H9 (cell line): Measurements from ENCODE around the gene IQGAP2. TPM values are rescaled to one million over a fixed set of nuclear protein-coding genes. Genes with fewer than 3 reads are reported as not detected.

ENCODE experiments used
- DNase-seq: peaks from one replicate; pipeline ENCODE4 v3.0.0-alpha.2; 2017
- H2AFZ ChIP-seq: one replicate; pipeline ENCODE4 v1.6.1; 2013; ENCODE audit warnings: mild to moderate bottlenecking, low read length, control low read depth, moderate library complexity
- H2AK5ac ChIP-seq: 2 replicates; pipeline ENCODE4 v1.6.1; 2013; ENCODE audit warnings: low read length, control low read depth, mixed read lengths; ENCODE audit not compliant: insufficient read length
- H2BK120ac ChIP-seq: one replicate; pipeline ENCODE4 v1.6.1; 2013; ENCODE audit warnings: low read depth, mild to moderate bottlenecking, low read length, control low read depth, inconsistent platforms; ENCODE audit not compliant: poor library complexity, severe bottlenecking
- H2BK12ac ChIP-seq: 2 replicates; pipeline ENCODE4 v1.6.1; 2013; ENCODE audit warnings: low read length, control low read depth, mixed read lengths, low read depth; ENCODE audit not compliant: insufficient read length
- H2BK15ac ChIP-seq: 2 replicates; pipeline ENCODE4 v1.6.1; 2013; ENCODE audit warnings: low read depth, low read length, control low read depth
- H2BK20ac ChIP-seq: one replicate; pipeline ENCODE4 v1.6.1; 2013; ENCODE audit warnings: low read depth, mild to moderate bottlenecking, low read length, control low read depth, inconsistent platforms; ENCODE audit not compliant: poor library complexity, severe bottlenecking
- H2BK5ac ChIP-seq: 2 replicates; pipeline ENCODE4 v1.6.1; 2013; ENCODE audit warnings: low read length, control low read depth, mixed read lengths; ENCODE audit not compliant: insufficient read length
- H3K14ac ChIP-seq: 2 replicates; pipeline ENCODE4 v1.6.1; 2013; ENCODE audit warnings: low read length, control low read depth; ENCODE audit not compliant: insufficient read depth
- H3K18ac ChIP-seq: 2 replicates; pipeline ENCODE4 v1.6.1; 2013; ENCODE audit warnings: low read depth, mild to moderate bottlenecking, mixed read lengths, low read length, control low read depth; ENCODE audit not compliant: insufficient read length
- H3K23ac ChIP-seq: 2 replicates; pipeline ENCODE4 v1.6.1; 2013; ENCODE audit warnings: low read length, control low read depth, mixed read lengths, low read depth; ENCODE audit not compliant: insufficient read length
- H3K23me2 ChIP-seq: 2 replicates; pipeline ENCODE4 v1.6.1; 2013; ENCODE audit warnings: low read depth, mild to moderate bottlenecking, mixed read lengths, low read length, control low read depth; ENCODE audit not compliant: insufficient read length, poor library complexity, severe bottlenecking
- H3K27ac ChIP-seq: 2 replicates; pipeline ENCODE4 v1.5.1; 2013; ENCODE audit warnings: low read length, control low read depth, mixed read lengths, low read depth; ENCODE audit not compliant: insufficient read length
- H3K27me3 ChIP-seq: 2 replicates; pipeline ENCODE4 v1.6.1; 2013; ENCODE audit warnings: low read length, control low read depth, inconsistent platforms; ENCODE audit not compliant: insufficient read depth
- H3K4ac ChIP-seq: 2 replicates; pipeline ENCODE4 v1.6.1; 2013; ENCODE audit warnings: low read depth, mild to moderate bottlenecking, control low read depth, inconsistent platforms, low read length, moderate library complexity
- H3K4me1 ChIP-seq: 2 replicates; pipeline ENCODE4 v1.6.1; 2013; ENCODE audit warnings: low read length, control low read depth, inconsistent platforms; ENCODE audit not compliant: insufficient read depth
- H3K4me2 ChIP-seq: 2 replicates; pipeline ENCODE4 v1.6.1; 2013; ENCODE audit warnings: low read length, control low read depth, mixed read lengths; ENCODE audit not compliant: insufficient read length, insufficient read depth
- H3K56ac ChIP-seq: 2 replicates; pipeline ENCODE4 v1.6.1; 2013; ENCODE audit warnings: low read depth, mild to moderate bottlenecking, mixed read lengths, low read length, control low read depth; ENCODE audit not compliant: insufficient read length
- H3K79me1 ChIP-seq: 2 replicates; pipeline ENCODE4 v1.6.1; 2013; ENCODE audit warnings: low read depth, mild to moderate bottlenecking, moderate library complexity, low read length, control low read depth, inconsistent platforms; ENCODE audit not compliant: insufficient read depth, poor library complexity, severe bottlenecking
- H3K79me2 ChIP-seq: 2 replicates; pipeline ENCODE4 v1.6.1; 2013; ENCODE audit warnings: low read length, control low read depth, inconsistent platforms; ENCODE audit not compliant: insufficient read depth
- H3K9ac ChIP-seq: 2 replicates; pipeline ENCODE4 v1.6.1; 2013; ENCODE audit warnings: low read length, control low read depth, mixed read lengths; ENCODE audit not compliant: insufficient read length; ENCODE audit errors: extremely low read depth
- H3K9me3 ChIP-seq: one replicate; pipeline ENCODE4 v1.6.1; 2013; ENCODE audit warnings: low read depth, low read length, inconsistent platforms; ENCODE audit not compliant: control insufficient read depth
- H3T11ph ChIP-seq: one replicate; pipeline ENCODE4 v1.6.1; 2013; ENCODE audit warnings: mild to moderate bottlenecking, low read length, control low read depth, inconsistent platforms
- H4K20me1 ChIP-seq: one replicate; pipeline ENCODE4 v1.6.1; 2013; ENCODE audit not compliant: control insufficient read depth, insufficient read length, insufficient read depth
- H4K5ac ChIP-seq: 2 replicates; pipeline ENCODE4 v1.6.1; 2013; ENCODE audit warnings: low read depth, mild to moderate bottlenecking, mixed read lengths, low read length, control low read depth; ENCODE audit not compliant: insufficient read length
- H4K8ac ChIP-seq: replicated peaks from 2 replicates; pipeline ENCODE4 v1.6.1; 2013; ENCODE audit warnings: low read length, control low read depth, mixed read lengths, low read depth; ENCODE audit not compliant: insufficient read length
- H4K91ac ChIP-seq: 2 replicates; pipeline ENCODE4 v1.6.1; 2013; ENCODE audit warnings: low read depth, mild to moderate bottlenecking, moderate library complexity, mixed read lengths, low read length, control low read depth; ENCODE audit not compliant: insufficient read length
- H3K27ac Mint-ChIP-seq, 3 experiments: 2 replicates in 2 of 3; 3 replicates in 1 of 3; pipeline ENCODE4 v1.8.0; 2020 to 2021; ENCODE audit warnings: mixed read lengths in 3 of 3, mild to moderate bottlenecking in 1 of 3, moderate library complexity in 1 of 3
- H3K27me3 Mint-ChIP-seq: 2 replicates; pipeline ENCODE4 v1.8.0; 2021; ENCODE audit warnings: low read depth, mild to moderate bottlenecking, moderate library complexity, mixed read lengths
- H3K36me3 Mint-ChIP-seq, 3 experiments: 2 replicates in 2 of 3; 3 replicates in 1 of 3; pipeline ENCODE4 v1.8.0; 2020 to 2021; ENCODE audit warnings: low read depth in 3 of 3, mixed read lengths in 3 of 3; ENCODE audit not compliant: insufficient read depth in 1 of 3
- H3K4me1 Mint-ChIP-seq, 2 experiments: 2 replicates each; pipeline ENCODE4 v1.8.0; 2020; ENCODE audit warnings: mixed read lengths in 2 of 2
- H3K4me3 Mint-ChIP-seq, 2 experiments: 2 replicates in 1 of 2; 3 replicates in 1 of 2; pipeline ENCODE4 v1.8.0; 2020 to 2021; ENCODE audit warnings: mild to moderate bottlenecking in 2 of 2, mixed read lengths in 2 of 2, moderate library complexity in 1 of 2
- H3K9me3 Mint-ChIP-seq, 2 experiments: 2 replicates in 1 of 2; 3 replicates in 1 of 2; pipeline ENCODE4 v1.8.0; 2020; ENCODE audit warnings: mild to moderate bottlenecking in 2 of 2, mixed read lengths in 2 of 2, moderate library complexity in 1 of 2
- CTCF ChIP-seq: fragments of 200-600 bp; sonication (generic); conservative IDR thresholded peaks from 3 replicates; pipeline ENCODE4 v1.8.0; 2021; ENCODE audit warnings: antibody characterized with exemption, mild to moderate bottlenecking
- WGBS: extraction: QIAGEN DNeasy Blood & Tissue Kit; methylation state at CpG from one replicate; pipeline ENCODE4 v1.1.7; 2013; ENCODE audit warnings: missing lambda C conversion rate, low lambda C conversion rate, mixed read lengths; ENCODE audit not compliant: insufficient read length; ENCODE audit errors: extremely low coverage; 5-methylcytosine and 5-hydroxymethylcytosine counted together
- total RNA-seq: library from RNA; stranded (reverse); gene quantifications from 2 replicates; pipeline ENCODE4 v1.2.1, GENCODE V29; 2021

IQGAP2 gene
- total RNA-seq, 1 experiment from 2014 or later, result 22.5 TPM

GRCh38 chr5:76729373-76730290 is 326.5 kb downstream of the IQGAP2 start:
- Histone ChIP-seq H3K27ac (no peak overlapping the region), H3K27me3 (no peaks in the 10 kb centered on the region), H2BK20ac (no peak overlapping the region), H3K23ac (no peak overlapping the region), H3K56ac (no peak overlapping the region), H4K20me1 (no peaks in the 10 kb centered on the region), H3K4me2 (no peak overlapping the region), H3K23me2 (no peaks in the 10 kb centered on the region), H3K14ac (no peak overlapping the region), H3K79me1 (peaks cover 3% of the 10 kb centered on the region), H2BK5ac (no peak overlapping the region), H2BK120ac (no peak overlapping the region), H2BK12ac (no peak overlapping the region), H4K5ac (no peak overlapping the region), H2AFZ (no peak overlapping the region), H3K79me2 (0 out of 2 replicates have a peak, but pooled peaks cover 2% of the 10 kb centered on the region), H3K18ac (no peak overlapping the region), H2BK15ac (no peak overlapping the region), H3T11ph (no peak overlapping the region), H2AK5ac (no peak overlapping the region), H3K4ac (no peak overlapping the region), H3K4me1 (no peaks in the 10 kb centered on the region), H4K8ac (no peak overlapping the region), H3K9ac (no peak overlapping the region), H4K91ac (no peak overlapping the region), H3K9me3 (peaks cover 8% of the 10 kb centered on the region)
- peaks cover 36 to 49% (median 44%) of the 10 kb centered on the region in 3 experiments for H3K36me3 Mint-ChIP-seq
- no peak overlapping the region for H3K27ac Mint-ChIP-seq
- TF ChIP-seq CTCF, result no peak
- DNase-seq, result no peak
- H3K9me3 Mint-ChIP-seq, result peaks cover 25 to 26% of the 10 kb centered on the region in 2 experiments
- H3K27me3 Mint-ChIP-seq, result no peaks in the 10 kb centered on the region
- WGBS, result no CpG with 5 or more reads among the region's 5 CpGs
- peaks cover 0 to 3% of the 10 kb centered on the region in 2 experiments; a peak in 2 of 4 replicates for H3K4me1 Mint-ChIP-seq
- H3K4me3 Mint-ChIP-seq, result no peak overlapping the region
